Mesodermal cell (in vitro differentiated cells): ENCODE data around the gene SORBS2.

Source experiments
- H3K27ac ChIP-seq: 2 replicates; pipeline ENCODE4 v1.7.0; 2013; ENCODE audit warnings: mild to moderate bottlenecking, low read depth, low read length, moderate library complexity; ENCODE audit not compliant: severe bottlenecking
- H3K36me3 ChIP-seq: 2 replicates; pipeline ENCODE4 v1.7.1; 2013; ENCODE audit warnings: mild to moderate bottlenecking, low read length, moderate library complexity; ENCODE audit not compliant: control insufficient read depth, insufficient read depth
- H3K4me1 ChIP-seq: one replicate; pipeline ENCODE4 v1.7.1; 2013; ENCODE audit warnings: mild to moderate bottlenecking, low read length; ENCODE audit not compliant: insufficient read depth, control insufficient read depth, poor library complexity, severe bottlenecking
- H3K4me3 ChIP-seq: 2 replicates; pipeline ENCODE4 v1.7.0; 2013; ENCODE audit warnings: low read length, control low read depth, mild to moderate bottlenecking; ENCODE audit not compliant: insufficient read depth, poor library complexity, severe bottlenecking; ENCODE audit errors: extremely low read depth
- H3K9me3 ChIP-seq: 2 replicates; pipeline ENCODE4 v1.7.1; 2013; ENCODE audit warnings: mild to moderate bottlenecking, low read length, moderate library complexity; ENCODE audit not compliant: control insufficient read depth
- WGBS, 2 experiments: methylation state at CpG; one replicate each; pipeline ENCODE4 v1.1.5; 2013; ENCODE audit warnings: missing lambda C conversion rate in 2 of 2; ENCODE audit not compliant: insufficient coverage in 2 of 2; 5-methylcytosine and 5-hydroxymethylcytosine counted together

SORBS2 gene

DNA sequence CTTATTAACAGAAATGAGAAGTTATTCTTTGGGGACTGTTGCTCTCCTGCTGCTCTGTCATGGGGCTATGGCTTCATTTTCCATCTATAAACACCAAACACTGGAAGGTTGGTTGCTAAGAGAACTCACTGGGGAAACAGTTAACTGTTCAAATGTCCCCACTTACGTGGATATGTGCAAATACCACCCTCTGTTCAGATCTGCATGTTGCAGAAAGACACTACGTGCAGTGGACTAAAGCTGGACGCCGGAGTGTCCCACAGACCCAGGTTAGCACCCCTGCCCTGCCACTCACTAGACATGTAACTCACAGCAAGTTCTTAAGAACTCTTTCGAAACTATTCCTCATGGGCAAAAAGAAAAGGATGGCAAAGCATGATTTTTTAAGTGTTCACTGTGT is 62.1 kb downstream of the SORBS2 start:
- no peak overlapping the region for H3K4me3 ChIP-seq
- no peaks in the 10 kb centered on the region for H3K4me1 ChIP-seq
- WGBS, 2 experiments, result 92 to 100% methylated on average over 2 to 5 of the region's 5 CpGs
- H3K36me3 ChIP-seq, result no peaks in the 10 kb centered on the region
- H3K27ac ChIP-seq, result no peak overlapping the region
- no peaks in the 10 kb centered on the region for H3K9me3 ChIP-seq

DNA sequence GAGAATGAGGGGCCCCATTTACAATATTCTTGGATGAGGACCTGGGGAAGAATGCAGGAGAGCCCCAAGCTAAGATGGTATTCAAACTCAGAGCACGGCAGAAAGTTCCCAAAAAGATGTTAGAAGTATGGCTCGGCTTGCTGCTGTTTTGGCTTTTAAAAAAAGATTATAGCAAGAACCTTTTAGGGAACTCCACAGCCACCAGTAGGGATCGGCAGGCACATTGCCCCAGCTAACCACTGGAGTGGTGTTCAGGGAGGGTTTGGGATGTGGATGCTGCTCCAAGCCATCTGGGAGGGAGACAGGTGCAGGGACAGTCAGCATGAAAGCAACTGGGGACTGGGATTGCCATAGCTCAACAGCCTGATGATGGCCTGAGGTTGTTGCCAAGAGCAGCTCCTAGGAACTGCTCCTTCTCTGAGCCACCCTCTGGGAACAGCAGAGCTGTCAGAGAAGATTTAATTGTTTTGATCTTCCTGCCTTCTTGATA is 63.0 kb downstream of the SORBS2 start:
- Histone ChIP-seq H3K9me3 (no peaks in the 10 kb centered on the region), H3K4me1 (no peaks in the 10 kb centered on the region), H3K36me3 (no peaks in the 10 kb centered on the region), H3K27ac (no peak overlapping the region), H3K4me3 (no peak overlapping the region)
- WGBS, 2 experiments, result 88 to 93% methylated on average over 2 to 3 of the region's 3 CpGs

DNA sequence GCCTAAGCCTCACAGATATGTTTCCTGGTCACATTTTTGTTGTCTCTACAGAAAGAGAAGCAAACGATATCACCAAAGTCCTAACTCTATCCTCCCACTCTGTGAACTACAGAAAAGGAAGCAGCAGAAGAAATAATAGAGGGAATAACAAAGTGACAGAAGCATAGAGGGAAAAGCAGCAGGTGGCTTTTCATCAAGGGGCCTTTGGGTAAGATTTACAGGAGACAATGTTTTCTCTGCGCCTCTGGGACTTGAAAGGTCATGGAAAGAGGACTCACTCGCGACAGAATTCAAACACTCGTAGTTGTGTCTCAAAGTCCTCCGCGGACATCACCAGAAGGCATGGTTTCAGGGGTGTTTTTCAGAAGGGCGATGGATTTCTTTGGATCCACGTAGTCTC is 66.1 kb downstream of the SORBS2 start:
- no peak overlapping the region for H3K4me3 ChIP-seq
- H3K4me1 ChIP-seq, result no peaks in the 10 kb centered on the region
- H3K27ac ChIP-seq, result no peak overlapping the region
- WGBS, 2 experiments, result 86 to 89% methylated on average over 3 to 8 of the region's 9 CpGs
- no peaks in the 10 kb centered on the region for H3K36me3 ChIP-seq
- H3K9me3 ChIP-seq, result no peaks in the 10 kb centered on the region

DNA sequence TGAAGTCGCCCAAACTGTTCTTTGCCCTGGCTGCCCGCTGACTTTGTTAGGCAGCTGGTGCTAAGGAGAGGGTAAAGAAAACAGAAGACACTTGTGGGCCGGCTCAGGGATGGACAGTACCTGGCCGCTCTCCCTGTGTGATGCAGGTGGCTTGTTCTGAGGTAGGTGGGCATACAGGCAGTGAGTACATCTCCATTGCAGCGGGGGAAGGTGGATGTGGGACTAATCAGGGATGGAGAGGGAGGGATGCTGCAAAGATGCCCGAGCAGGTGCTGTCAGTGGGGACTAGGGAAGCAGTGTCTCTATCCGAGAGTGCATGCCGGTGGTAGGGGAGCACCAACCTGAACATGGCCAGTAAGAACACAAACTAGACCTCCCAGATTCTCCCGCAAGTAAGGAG is 67.0 kb downstream of the SORBS2 start:
- H3K4me1 ChIP-seq, result no peaks in the 10 kb centered on the region
- H3K4me3 ChIP-seq, result no peak overlapping the region
- H3K9me3 ChIP-seq, result no peaks in the 10 kb centered on the region
- H3K27ac ChIP-seq, result no peak overlapping the region
- WGBS, 2 experiments, result 93 to 96% methylated on average over 8 to 9 of the region's 9 CpGs
- H3K36me3 ChIP-seq, result no peaks in the 10 kb centered on the region

DNA sequence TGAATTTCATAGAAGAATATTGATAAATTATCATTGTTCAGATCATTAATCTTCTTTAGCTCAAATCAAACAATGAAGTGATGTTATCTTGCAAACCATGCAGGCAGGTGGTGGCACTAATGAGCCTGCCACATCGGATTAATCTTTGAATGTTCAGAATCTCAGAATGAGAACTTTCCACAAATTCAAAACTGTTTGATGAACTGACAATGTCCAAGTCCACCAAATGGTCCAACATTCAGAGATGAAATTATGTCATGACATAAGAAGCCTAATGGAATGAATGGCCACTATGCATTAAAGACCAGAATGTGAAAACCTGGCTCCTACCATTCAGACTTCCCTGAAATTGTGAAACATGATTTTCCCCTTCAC is 67.5 kb downstream of the SORBS2 start:
- Histone ChIP-seq H3K4me3 (no peak overlapping the region), H3K36me3 (no peaks in the 10 kb centered on the region), H3K9me3 (no peaks in the 10 kb centered on the region), H3K27ac (no peak overlapping the region), H3K4me1 (no peaks in the 10 kb centered on the region)
- 100% methylated on average over 1 of the region's 1 CpG for WGBS, 2 experiments

DNA sequence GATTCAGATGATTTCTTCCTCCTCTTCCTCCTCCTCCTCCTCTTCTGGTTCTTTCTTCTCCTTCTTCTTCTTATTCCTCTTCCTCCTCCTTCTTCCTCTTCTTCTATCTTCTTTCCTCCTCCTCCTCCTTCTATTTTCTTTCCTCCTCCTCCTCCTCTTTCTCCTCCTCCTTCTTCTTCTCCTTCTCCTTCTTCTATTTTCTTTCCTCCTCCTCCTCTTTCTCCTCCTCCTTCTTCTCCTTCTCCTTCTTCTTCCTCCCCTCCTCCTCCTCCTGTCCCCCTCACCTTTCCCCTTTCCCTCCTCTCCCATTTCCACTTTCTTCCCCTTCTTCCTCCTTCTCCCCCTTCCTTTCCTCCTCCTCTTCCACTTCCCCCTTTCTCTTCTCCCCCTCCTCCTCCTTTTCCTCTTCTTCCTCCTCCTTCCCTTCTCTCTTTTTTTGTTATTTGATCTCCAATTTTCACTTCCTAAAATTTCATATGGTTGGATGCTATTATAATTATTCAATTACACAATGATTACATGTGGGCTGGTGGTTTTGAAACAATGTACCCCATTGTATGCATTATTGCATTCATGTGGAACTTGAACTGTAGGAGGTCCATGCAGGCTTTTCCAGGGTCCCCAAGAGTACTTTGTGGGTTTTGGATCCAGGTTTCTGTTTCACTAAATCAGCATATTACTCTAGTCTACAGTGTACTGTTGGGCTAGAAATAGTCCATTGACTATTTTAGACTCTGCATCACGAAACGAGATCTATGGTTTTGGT is 68.1 kb downstream of the SORBS2 start:
- H3K4me3 ChIP-seq, result no peak overlapping the region
- no peaks in the 10 kb centered on the region for H3K9me3 ChIP-seq
- no CpG with 5 or more reads among the region's 2 CpGs for WGBS, 2 experiments
- no peaks in the 10 kb centered on the region for H3K4me1 ChIP-seq
- no peak overlapping the region for H3K27ac ChIP-seq
- no peaks in the 10 kb centered on the region for H3K36me3 ChIP-seq

DNA sequence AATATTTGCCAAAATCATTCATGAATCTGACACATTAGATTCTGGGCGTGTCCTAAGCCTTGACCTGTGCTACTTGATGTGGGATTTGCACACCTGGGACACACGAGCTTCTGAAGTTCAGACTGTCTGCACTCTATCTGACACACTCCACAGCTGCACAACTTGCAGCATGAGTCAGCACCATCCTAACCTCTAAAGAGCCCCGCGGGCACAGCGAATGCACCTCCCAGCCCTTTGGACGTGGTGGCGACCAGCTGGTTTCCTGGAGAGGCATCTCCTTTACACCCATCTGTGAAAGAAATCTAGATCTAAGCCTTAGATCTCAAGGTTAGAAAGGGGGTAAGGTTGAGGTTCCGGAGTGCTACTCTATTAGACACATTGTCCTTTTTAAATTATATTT is 69.2 kb downstream of the SORBS2 start:
- Histone ChIP-seq H3K27ac (no peak overlapping the region), H3K36me3 (no peaks in the 10 kb centered on the region), H3K4me3 (no peak overlapping the region), H3K9me3 (no peaks in the 10 kb centered on the region), H3K4me1 (no peaks in the 10 kb centered on the region)
- WGBS, 2 experiments, result 78 to 94% methylated on average over 2 of the region's 8 CpGs

DNA sequence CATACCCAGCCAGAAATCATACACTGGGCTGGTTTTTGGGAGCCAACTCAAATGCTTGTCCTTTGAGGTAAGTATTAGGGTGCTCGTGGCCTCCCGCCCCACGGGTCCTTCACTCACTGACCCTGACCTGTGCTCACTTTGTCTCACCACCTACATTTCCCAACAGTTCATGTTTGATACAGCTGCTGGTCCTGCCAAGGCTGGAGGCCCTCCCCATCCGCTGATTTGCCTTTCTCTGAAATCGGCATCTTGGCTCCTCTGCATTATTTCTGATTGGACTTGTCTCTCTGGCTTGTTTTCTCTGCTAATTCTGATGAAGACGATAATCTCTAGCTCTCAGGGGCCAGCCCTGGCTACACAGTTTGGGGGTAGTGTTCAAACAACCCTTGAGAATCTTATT is 70.2 kb downstream of the SORBS2 start:
- 92 to 93% methylated on average over 6 of the region's 6 CpGs for WGBS, 2 experiments

DNA sequence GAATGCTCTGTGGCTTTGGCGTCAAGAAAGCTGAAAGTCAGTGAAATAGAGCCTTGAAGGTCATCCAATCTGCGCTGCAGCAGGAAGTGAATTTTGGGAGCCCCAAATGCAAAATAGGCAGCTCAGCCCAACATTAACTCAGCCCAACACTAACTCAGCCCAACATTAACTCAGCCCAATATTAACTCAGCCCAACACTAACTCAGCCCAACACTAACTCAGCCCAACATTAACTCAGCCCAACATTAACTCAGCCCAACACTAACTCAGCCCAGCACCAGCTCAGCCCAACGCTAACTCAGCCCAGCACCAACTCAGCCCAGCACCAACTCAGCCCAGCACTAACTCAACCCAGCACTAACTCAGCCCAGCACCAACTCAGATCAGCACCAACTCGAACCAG is 71.5 kb downstream of the SORBS2 start:
- no peak overlapping the region for H3K27ac ChIP-seq
- no peaks in the 10 kb centered on the region for H3K4me1 ChIP-seq
- no peaks in the 10 kb centered on the region for H3K9me3 ChIP-seq
- no peak overlapping the region for H3K4me3 ChIP-seq
- H3K36me3 ChIP-seq, result no peaks in the 10 kb centered on the region
- 78 to 83% methylated on average over 3 of the region's 4 CpGs for whole genome bisulfite sequencing, 2 experiments

More for the DNA sequence above, 70.2 kb downstream of the SORBS2 start:
- no peaks in the 10 kb centered on the region for H3K9me3 ChIP-seq
- no peaks in the 10 kb centered on the region for H3K36me3 ChIP-seq
- no peaks in the 10 kb centered on the region for H3K4me1 ChIP-seq
- H3K4me3 ChIP-seq, result no peak overlapping the region
- no peak overlapping the region for H3K27ac ChIP-seq

DNA sequence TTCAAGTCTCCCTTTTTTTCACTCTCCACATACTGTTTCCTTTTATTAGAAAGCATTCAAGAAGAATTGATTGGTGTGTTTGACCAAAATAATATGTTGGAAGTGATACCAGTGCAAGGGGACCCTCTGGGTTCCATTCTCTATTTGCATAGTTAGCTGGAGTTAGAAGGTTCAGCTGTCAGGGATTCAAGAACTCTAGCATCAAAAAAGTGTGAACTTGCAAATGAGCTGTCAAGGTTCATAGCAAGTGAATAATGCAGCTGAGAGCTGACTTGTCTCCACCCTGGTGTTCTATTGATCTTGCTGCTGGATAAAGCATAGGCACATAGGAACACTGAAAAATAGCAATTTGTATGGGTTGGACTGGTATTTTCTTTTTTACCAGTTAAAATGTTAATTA is 73.2 kb downstream of the SORBS2 start:
- Histone ChIP-seq H3K27ac (no peak overlapping the region), H3K36me3 (no peaks in the 10 kb centered on the region), H3K4me3 (no peak overlapping the region), H3K4me1 (no peaks in the 10 kb centered on the region), H3K9me3 (no peaks in the 10 kb centered on the region)

DNA sequence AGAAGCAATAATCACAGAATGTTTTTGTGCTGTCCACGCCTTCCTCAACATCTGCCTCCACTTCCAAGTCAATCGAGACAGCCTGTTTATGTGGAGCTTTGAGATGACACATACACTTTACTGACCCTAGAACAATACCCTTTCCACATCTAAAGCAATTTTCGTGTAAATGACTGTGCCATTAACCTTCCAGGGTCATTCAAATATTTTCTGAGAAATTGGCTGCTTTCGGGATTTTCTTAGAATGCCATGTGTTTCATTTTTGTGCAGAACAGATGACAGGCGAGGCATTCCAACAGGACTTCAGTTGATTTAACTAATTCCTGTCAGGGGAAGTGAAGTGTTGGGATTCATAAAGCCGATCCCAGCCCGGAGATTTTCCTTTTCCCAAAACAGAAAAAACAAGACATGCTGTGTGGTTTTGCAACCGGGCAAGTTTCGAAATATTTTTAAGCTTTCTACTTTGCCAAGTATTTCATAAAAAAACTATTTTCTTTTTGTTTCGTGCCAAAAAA is 73.9 kb downstream of the SORBS2 start:
- Histone ChIP-seq H3K27ac (no peak overlapping the region), H3K9me3 (no peaks in the 10 kb centered on the region), H3K4me1 (no peaks in the 10 kb centered on the region), H3K36me3 (no peaks in the 10 kb centered on the region), H3K4me3 (no peak overlapping the region)
- WGBS, 2 experiments, result 77 to 86% methylated on average over 5 to 9 of the region's 10 CpGs
